Right atrium auricular region (tissue), 2 donors: ENCODE measurements around the gene FERMT1. TPM values are rescaled to one million over a fixed set of nuclear protein-coding genes. Genes with fewer than 3 reads are reported as not detected.

Experiments
- DNase-seq: peaks from one replicate; pipeline ENCODE4 v3.0.0-alpha.2; 2019; ENCODE audit warnings: low spot score
- H3K27ac ChIP-seq, 2 donors: fragments of 200-600 bp; sonication (generic); 1 replicate in 1 of 2; 2 replicates in 1 of 2; pipeline ENCODE4 v1.5.1; 2016 to 2019
- H3K27me3 ChIP-seq, 2 donors: fragments of 200-600 bp; sonication (generic); one replicate each; pipeline versions ENCODE4 v1.5.1 to v1.6.0; 2017 to 2019
- H3K36me3 ChIP-seq: fragments of 200-600 bp; sonication (generic); one replicate; pipeline ENCODE4 v1.5.1; 2016
- H3K4me1 ChIP-seq, 2 donors: fragments of 200-600 bp; sonication (generic); one replicate each; pipeline versions ENCODE4 v1.5.1 to v1.6.0; 2017 to 2019
- H3K4me3 ChIP-seq, 2 donors: fragments of 200-600 bp; sonication (generic); 1 replicate in 1 of 2; 2 replicates in 1 of 2; pipeline ENCODE4 v1.5.1; 2017 to 2019; ENCODE audit warnings: mild to moderate bottlenecking in 1 of 2, moderate library complexity in 1 of 2
- H3K9me3 ChIP-seq, 2 donors: fragments of 200-600 bp; sonication (generic); one replicate each; pipeline ENCODE4 v1.5.1; 2019
- total RNA-seq, 2 donors: library from RNA; depleted of rRNA; stranded (reverse); fragments of >200 nt; gene quantifications; one replicate each; pipeline ENCODE4 v1.1.0, GENCODE V29; 2016
- TF ChIP-seq, protein P1 (sequence below), 2 donors: fragments of 200-600 bp; sonication (generic); IDR thresholded peaks; one replicate each; pipeline ENCODE4 v1.5.1; 2019; ENCODE audit warnings: antibody characterized with exemption in 2 of 2

FERMT1 gene
- total RNA-seq, 2 donors from 2014 or later, result 0.67 to 1.5 TPM

DNA sequence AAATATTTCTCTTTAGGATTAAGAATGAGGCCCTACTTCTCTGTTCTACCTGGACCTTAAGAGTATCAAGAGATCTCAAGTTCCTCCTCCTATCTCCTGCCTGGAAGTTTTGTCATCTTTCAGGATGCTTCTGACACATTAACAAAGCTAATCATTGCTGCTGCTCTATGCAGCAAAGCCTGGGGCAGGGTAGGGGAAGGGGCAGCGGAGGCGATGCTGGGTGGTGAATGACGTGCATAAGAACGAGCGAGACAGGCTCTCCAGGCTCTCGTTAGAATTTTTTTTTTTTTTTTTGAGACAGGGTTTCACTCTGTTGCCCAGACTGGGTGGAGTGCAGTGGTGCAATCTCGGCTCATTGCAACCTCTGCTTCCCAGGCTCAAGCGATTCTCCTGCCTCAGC lies 31.2 kb downstream of the FERMT1 start:
- Histone ChIP-seq H3K4me1 (no peaks in the 10 kb centered on the region), H3K9me3 (no peaks in the 10 kb centered on the region), H3K4me3 (no peak overlapping the region), H3K27me3 (no peaks in the 10 kb centered on the region), H3K36me3 (no peaks in the 10 kb centered on the region), H3K27ac (no peak overlapping the region)
- TF ChIP-seq, protein P1, sequence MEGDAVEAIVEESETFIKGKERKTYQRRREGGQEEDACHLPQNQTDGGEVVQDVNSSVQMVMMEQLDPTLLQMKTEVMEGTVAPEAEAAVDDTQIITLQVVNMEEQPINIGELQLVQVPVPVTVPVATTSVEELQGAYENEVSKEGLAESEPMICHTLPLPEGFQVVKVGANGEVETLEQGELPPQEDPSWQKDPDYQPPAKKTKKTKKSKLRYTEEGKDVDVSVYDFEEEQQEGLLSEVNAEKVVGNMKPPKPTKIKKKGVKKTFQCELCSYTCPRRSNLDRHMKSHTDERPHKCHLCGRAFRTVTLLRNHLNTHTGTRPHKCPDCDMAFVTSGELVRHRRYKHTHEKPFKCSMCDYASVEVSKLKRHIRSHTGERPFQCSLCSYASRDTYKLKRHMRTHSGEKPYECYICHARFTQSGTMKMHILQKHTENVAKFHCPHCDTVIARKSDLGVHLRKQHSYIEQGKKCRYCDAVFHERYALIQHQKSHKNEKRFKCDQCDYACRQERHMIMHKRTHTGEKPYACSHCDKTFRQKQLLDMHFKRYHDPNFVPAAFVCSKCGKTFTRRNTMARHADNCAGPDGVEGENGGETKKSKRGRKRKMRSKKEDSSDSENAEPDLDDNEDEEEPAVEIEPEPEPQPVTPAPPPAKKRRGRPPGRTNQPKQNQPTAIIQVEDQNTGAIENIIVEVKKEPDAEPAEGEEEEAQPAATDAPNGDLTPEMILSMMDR (IDR thresholded peaks at IDR 0.05), result no peak
- DNase-seq, result no peak

DNA sequence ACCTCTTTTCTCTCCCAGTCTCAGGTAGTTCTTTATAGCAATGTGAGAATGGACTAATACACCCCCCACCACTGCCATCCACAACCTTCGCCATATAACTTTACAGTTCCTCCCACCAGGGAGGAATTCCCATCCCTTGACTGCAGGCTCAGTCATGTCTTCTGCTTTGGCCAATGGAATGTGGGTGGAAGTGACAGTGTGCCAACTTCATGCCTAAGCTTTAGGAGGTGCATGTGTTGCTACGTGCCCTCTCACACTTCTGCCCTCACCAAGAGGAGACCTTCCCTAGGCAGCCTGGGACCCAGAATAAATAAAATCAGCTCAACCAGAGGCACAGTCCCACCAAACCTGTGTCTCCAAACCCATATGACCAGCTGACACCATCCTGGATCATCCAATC lies 36.0 kb downstream of the FERMT1 start:
- Histone ChIP-seq H3K4me3 (no peak overlapping the region), H3K27me3 (no peaks in the 10 kb centered on the region), H3K9me3 (no peaks in the 10 kb centered on the region), H3K4me1 (no peaks in the 10 kb centered on the region), H3K27ac (no peak overlapping the region), H3K36me3 (no peaks in the 10 kb centered on the region)
- TF ChIP-seq, protein P1 (IDR thresholded peaks at IDR 0.05), result no peak
- no peak for DNase-seq

DNA sequence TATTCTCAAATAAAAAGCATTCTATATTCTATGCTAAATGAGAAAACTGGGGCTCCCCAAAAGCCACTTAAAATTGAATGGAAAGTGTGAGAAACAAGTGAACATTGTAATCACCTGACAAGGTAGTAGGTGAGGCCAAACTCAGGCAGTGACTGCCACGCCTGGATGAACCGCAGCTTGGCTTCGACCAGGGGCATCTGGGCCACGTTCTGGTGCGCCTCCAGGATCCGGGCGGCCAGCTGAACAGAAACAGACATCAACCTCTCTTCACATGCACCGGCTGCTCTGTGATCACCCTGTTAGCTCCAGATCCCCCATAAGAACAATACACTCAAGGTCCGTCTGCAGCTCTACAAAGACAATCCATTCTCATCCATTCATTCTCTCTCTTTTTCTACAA lies 38.9 kb downstream of the FERMT1 start:
- Histone ChIP-seq H3K27ac (no peak overlapping the region), H3K27me3 (no peaks in the 10 kb centered on the region), H3K4me3 (no peak overlapping the region), H3K36me3 (no peaks in the 10 kb centered on the region), H3K9me3 (no peaks in the 10 kb centered on the region), H3K4me1 (peaks cover 0 to 3% of the 10 kb centered on the region in 2 donors)
- TF ChIP-seq, protein P1 (IDR thresholded peaks at IDR 0.05), result no peak
- peak; percentile 48 for DNase-seq

DNA sequence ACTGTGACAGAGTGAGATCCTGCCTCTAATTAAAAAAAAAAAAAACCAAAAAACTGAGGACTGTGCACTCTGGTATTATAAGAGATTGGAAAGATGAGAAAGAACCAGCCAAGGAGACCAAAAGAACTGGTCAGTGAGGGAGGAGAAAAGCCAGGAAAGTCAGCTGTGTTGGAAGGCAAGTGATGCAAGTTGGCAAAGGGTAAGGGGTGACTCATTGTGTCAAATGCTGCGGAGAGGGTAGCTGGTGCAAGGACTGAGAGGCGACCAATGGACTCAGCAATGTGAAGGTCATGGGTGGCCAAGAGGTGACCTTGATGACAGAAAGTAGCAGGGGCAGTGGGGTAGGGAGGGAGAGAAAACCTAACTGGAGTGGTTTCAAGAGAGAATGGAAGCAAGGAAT lies 41.6 kb downstream of the FERMT1 start:
- Histone ChIP-seq H3K27ac (no peak overlapping the region), H3K9me3 (no peaks in the 10 kb centered on the region), H3K4me1 (peaks cover 0 to 3% of the 10 kb centered on the region in 2 donors), H3K4me3 (no peak overlapping the region), H3K27me3 (no peaks in the 10 kb centered on the region), H3K36me3 (peaks cover 5% of the 10 kb centered on the region)
- TF ChIP-seq, protein P1 (IDR thresholded peaks at IDR 0.05), result no peak
- no peak for DNase-seq

DNA sequence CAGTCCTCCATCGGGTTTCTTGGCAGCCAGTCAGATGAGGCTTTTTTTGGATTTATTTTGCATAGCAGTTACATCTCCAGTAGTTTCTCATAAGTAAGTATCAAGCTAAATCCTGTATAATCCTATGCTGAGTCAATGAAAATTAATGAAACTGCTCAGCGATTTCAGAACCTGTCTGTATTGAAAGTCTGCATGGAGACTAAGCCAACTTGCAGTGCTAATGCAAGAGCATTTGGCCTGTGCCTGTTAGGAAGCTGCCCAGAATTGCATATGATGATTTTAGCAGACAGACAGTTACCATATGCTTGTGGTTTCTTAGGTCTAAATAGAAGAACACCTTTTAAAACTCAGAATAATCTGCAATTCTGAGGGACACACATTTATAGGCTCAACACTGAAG lies 43.8 kb downstream of the FERMT1 start:
- no peak overlapping the region for H3K4me3 ChIP-seq
- peaks cover 5% of the 10 kb centered on the region for H3K36me3 ChIP-seq
- no peaks in the 10 kb centered on the region for H3K9me3 ChIP-seq
- H3K27me3 ChIP-seq, result no peaks in the 10 kb centered on the region
- no peak for DNase-seq
- H3K4me1 ChIP-seq, result peaks cover 0 to 9% of the 10 kb centered on the region in 2 donors
- H3K27ac ChIP-seq, result no peak overlapping the region
- TF ChIP-seq, protein P1 (IDR thresholded peaks at IDR 0.05), result no peak
